Prostate gland (tissue), 2 donors: ENCODE data around the gene EDN2.

ENCODE experiments used
- POLR2A ChIP-seq: fragments of 450-650 bp; IDR thresholded peaks from one replicate; pipeline ENCODE4 v1.6.1; 2016; ENCODE audit warnings: antibody characterized with exemption, mild to moderate bottlenecking
- POLR2AphosphoS5 ChIP-seq: sonication (generic); formaldehyde crosslinking; IDR thresholded peaks from one replicate; pipeline ENCODE4 v1.6.1; 2017; ENCODE audit warnings: antibody characterized with exemption
- TF ChIP-seq, protein P1 (sequence below), 4 experiments: fragments of 200-600 bp in 2 of 4; fragments of 450-650 bp in 2 of 4; sonication (generic) in 2 of 4; IDR thresholded peaks; 1 replicate in 3 of 4; 2 replicates in 1 of 4; pipeline ENCODE4 v1.5.1; 2016 to 2019; ENCODE audit warnings: antibody characterized with exemption in 4 of 4, mild to moderate bottlenecking in 2 of 4, moderate library complexity in 2 of 4

- TF ChIP-seq, protein P1, sequence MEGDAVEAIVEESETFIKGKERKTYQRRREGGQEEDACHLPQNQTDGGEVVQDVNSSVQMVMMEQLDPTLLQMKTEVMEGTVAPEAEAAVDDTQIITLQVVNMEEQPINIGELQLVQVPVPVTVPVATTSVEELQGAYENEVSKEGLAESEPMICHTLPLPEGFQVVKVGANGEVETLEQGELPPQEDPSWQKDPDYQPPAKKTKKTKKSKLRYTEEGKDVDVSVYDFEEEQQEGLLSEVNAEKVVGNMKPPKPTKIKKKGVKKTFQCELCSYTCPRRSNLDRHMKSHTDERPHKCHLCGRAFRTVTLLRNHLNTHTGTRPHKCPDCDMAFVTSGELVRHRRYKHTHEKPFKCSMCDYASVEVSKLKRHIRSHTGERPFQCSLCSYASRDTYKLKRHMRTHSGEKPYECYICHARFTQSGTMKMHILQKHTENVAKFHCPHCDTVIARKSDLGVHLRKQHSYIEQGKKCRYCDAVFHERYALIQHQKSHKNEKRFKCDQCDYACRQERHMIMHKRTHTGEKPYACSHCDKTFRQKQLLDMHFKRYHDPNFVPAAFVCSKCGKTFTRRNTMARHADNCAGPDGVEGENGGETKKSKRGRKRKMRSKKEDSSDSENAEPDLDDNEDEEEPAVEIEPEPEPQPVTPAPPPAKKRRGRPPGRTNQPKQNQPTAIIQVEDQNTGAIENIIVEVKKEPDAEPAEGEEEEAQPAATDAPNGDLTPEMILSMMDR (IDR thresholded peaks at IDR 0.05) = no peak
- TF ChIP-seq POLR2AphosphoS5 (peak; percentile 74), POLR2A (no peak)
These were observed 35.1 kb downstream of the EDN2 start for GRCh38 chr1:41449326-41449921.
